GM18909 (cell line): ENCODE measurements around the gene PAK6.

ENCODE experiments used
- ATAC-seq: cut with Tn5 transposase; IDR thresholded peaks from one replicate; pipeline ENCODE4 v1.9.1; 2021; ENCODE audit warnings: mild to moderate bottlenecking; ENCODE audit not compliant: unreplicated experiment, poor library complexity

Gene PAK6

GRCh38 chr15:40305281-40305680, 66.4 kb downstream of the PAK6 start:
- ATAC-seq, result no peak

GRCh38 chr15:40306371-40306770, 67.5 kb downstream of the PAK6 start:
- no peak for ATAC-seq

GRCh38 chr15:40306908-40307307, 68.0 kb downstream of the PAK6 start:
- ATAC-seq, result no peak

- ATAC-seq, result peak; percentile 61
Measured at GRCh38 chr15:40307421-40308211, 68.8 kb downstream of the PAK6 start, which contains the start of gene PLCB2. Gene PLCB2 (minus strand): TSS chr15:40307935. CDS start chr15:40307672, 263 bp downstream.

GRCh38 chr15:40309344-40309862, 70.5 kb downstream of the PAK6 start:
- no peak for ATAC-seq

- no peak for ATAC-seq
Measured at GRCh38 chr15:40310001-40310959, 71.4 kb downstream of the PAK6 start.

GRCh38 chr15:40310993-40311392, 72.1 kb downstream of the PAK6 start:
- no peak for ATAC-seq

GRCh38 chr15:40312370-40313158, 73.7 kb downstream of the PAK6 start:
- no peak for ATAC-seq

- no peak for ATAC-seq
Measured at GRCh38 chr15:40313531-40314398, 74.9 kb downstream of the PAK6 start.

- no peak for ATAC-seq
Measured at GRCh38 chr15:40314723-40315276, 75.9 kb downstream of the PAK6 start.

- ATAC-seq, result no peak
Measured at GRCh38 chr15:40316931-40317330, 78.1 kb downstream of the PAK6 start.

- no peak for ATAC-seq
Measured at GRCh38 chr15:40317580-40317979, 78.7 kb downstream of the PAK6 start.

GRCh38 chr15:40320409-40320808, 81.5 kb downstream of the PAK6 start:
- ATAC-seq, result no peak

GRCh38 chr15:40320931-40321371, 82.1 kb downstream of the PAK6 start:
- no peak for ATAC-seq

GRCh38 chr15:40322531-40323238, 83.8 kb downstream of the PAK6 start:
- ATAC-seq, result no peak

GRCh38 chr15:40323239-40323952, 84.5 kb downstream of the PAK6 start, which contains the start of gene INAFM2:
Gene INAFM2 (plus strand): TSS chr15:40323692. CDS start chr15:40324056, 364 bp downstream.
- peak; percentile 89 for ATAC-seq
